Activated CD8-positive, alpha-beta memory T cell treated with anti-CD3 and anti-CD28 coated beads for 1 hour (primary cell): Measurements from ENCODE around the gene FRZB.
"Not testable (repeated sequence)": the region's sequence is repeated elsewhere in the genome, so short reads cannot be mapped to it uniquely, and the experiment has no call there.

Experiments
- DNase-seq, 2 donors: peaks; one replicate each; pipeline ENCODE4 v3.0.0-alpha.2; 2020; ENCODE audit warnings: low read depth in 1 of 2; ENCODE audit errors: extremely low read depth in 1 of 2

Gene FRZB

DNA sequence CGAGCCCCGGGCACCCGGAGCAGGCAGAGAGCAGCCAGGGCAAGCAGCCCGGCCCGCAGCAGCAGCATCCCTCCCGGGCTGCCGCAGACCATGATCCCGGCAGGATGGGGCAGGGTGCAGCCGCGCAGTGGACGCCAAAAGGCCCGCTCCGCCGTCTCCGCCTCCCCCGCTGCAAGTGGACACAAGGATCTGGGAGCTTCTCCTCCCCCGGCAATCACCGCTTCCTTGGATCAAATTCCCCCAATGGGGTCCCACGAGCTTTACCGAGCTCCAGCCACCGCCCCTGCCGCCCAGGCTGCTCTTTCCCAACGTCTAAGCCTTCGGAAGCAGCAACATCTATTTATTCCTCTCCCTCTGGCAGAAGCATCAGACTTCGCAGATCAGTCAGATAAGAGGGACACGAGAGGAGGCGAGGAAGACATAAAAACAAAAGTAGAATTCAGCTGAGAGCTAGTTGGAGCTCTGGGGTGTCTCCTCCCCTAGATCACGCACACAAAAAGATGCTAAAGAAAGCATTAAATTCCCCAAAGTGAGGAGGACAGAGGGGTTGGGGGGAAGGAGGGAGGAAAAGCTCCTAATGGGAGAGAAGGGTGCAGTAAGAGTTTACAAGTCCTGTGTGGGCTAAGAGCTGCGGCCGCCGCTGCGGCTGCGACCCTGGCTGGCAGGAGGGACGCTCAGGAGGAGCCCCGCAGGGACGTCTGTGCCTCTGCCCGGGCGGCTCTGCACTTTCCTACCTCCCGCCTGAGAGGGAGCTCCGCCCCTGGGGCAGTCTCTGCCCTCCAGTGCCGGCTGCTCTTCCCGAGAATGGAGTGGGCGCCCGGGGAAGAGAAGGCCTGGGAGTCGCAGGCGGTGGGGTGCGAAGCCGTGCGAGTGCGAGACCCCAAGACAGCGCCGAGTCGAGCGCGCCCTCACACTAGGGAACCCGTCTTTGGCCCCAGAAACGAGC, at the start of gene FRZB:
Gene FRZB (minus strand): TSS at position 177 of the 946 bp plus-strand sequence. CDS start 85 bp downstream, at position 92.
- DNase-seq = no peak

DNA sequence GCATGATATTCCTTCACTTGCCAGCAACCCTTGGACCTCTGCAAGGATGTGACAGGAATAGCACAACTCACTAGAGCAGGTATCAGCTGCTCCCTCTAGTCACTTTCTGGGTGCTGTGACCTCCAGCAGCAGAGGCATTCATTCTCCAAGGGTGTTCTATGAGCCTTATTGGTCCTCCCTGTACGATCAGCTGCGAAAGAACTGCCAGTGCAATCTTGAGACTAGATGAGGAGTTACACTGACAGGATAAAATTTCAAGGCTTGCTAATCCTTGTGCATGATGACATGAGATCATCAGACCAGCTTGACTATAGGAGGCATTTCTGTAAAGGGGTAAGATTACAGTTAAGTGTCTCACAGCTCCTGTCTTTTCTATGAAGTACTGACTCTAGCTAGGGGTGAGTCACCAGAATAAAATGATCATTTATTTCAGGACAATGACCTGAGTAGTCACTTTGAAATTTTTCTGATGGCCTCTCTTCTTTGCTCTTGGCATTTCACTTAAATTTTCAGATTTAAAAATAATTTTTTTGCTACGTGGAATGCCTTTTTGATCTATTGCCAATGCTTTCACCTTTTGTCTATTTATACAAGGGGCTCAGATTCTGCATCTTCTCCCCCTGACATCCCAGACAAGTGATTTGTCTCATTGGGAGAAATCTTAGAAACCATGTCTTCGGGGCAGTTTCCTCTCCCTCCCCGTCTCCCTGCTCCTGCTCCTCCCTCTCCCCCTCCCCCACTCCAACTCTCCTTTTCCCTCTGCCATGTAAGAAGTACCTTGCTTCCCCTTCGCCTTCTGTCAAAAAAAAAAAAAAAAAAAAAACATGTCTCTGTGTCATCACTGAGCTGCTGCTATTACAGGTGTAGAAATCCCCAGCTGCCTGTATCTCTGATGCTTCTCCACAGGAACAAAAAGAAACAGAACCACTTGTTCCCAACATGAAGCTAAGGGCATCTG, 49.2 kb upstream of the FRZB start:
- DNase-seq = no peak

DNA sequence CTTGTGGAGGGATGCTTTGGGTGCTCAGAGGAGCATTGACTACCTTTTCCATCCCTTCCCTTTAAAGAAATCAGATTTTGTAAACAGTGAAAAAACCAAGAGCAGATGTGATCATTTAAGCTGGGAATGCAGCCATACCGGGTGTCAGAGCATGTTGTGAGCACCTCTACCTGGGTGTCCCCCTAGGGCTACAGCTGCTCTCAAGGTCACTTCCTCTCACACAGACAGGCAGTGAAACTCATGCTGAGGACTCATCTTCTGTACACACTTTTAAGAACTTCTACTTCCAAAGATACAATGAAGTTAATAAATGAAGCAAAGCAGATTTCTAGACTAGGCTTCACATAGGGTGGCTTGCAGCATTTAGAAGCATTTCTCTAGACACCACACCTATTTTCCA, 48.4 kb upstream of the FRZB start:
- DNase-seq = no peak

DNA sequence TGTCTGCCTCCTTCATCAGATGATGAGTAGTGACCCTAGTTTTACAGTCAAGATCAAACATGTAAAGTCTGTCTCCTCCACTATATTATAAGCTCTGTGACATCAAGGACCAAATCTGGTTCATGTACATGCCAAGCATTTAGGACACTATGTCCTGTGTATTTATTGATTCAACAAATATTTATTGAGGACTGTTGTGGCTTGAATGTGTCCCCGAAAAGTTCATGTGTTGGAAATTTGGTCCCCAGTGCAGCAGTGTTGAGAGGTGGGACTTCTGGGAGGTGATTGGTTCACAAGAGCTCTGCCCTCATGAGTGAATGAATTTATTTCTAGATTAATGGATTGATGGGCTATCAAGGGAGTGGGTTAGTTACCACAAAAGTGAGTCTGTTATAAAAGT, 46.6 kb upstream of the FRZB start:
- DNase-seq = no peak

GRCh38 chr2:182912518-182912915, 46.1 kb upstream of the FRZB start:
- DNase-seq = no peak

- no peak for DNase-seq
Observed at GRCh38 chr2:182911813-182912517, 45.5 kb upstream of the FRZB start.

DNA sequence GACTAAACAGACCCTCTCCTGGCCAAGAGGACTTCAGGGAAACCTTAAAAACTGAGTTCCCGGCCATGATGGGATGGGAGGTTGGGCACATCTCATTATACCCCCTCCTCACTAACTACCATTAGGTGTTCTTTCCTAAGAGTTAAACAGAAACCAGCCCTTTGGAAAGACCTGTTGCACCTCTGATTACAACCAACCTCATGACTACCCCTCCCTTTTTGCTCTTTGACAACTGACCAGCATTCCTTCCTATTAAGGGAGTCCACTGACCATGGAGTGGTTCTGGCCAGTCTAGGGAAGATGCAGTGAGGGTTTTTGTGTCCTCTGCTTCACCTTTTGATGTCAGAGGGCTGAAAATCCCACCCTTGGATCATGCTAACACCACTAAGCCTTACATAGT, 44.5 kb upstream of the FRZB start:
- no peak for DNase-seq

GRCh38 chr2:182907081-182907830, 40.8 kb upstream of the FRZB start:
- DNase-seq = no peak

DNA sequence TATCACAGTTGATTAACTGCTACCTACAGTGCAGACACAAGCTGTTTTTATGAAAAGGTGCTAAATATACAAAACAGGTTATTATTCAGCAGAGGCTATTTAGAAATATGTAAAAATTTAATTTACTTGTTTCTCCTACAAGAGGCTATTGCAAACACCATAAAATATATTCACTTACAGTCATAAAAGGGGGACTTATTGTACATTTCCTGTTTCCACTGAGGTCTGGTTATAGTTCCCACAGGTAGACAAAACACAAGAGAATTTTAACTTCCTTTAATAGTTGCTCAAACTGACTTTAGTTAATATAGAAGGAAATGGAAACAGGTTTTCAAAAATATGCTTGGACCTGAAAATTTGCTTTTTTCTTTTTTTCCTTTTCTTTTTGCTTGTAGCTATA, 40.0 kb upstream of the FRZB start:
- no peak for DNase-seq

DNA sequence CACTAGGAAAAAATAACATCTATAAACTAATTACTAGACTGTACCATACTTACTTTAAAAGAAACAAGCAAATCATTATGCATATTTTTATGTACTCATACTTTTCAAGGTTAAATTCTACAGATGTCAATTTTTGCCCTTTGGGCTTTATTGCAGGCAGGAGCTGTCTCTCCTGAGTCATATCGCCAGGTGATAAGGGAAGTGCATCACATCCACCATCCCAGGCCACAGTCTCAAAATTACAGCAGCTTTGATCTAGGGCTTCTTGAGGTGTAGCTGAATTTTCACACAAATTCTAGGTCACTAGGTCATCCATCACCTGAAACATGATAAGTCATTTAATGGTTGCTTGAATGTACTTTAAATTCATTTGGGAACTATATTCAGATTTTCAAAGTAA, 38.4 kb upstream of the FRZB start:
- DNase-seq = no peak

DNA sequence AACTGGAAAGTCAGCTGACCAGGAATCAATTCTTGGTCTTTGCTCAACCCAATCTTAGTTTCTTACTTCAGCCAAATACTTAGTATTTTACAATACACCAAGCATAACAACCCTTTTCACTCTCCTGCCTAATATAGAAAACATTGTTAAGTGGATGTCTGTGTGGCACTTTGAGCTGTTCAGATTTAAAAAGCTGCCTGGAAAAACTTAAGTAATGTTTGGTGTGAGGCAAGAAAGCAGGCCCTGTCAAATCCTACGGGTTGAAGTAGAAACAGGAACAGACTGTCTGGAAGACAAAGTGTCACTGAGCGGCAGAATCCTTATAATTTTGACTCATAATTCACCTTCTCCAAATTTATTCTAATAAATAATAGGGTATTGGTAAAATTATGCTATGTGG, 37.1 kb upstream of the FRZB start:
- no peak for DNase-seq

DNA sequence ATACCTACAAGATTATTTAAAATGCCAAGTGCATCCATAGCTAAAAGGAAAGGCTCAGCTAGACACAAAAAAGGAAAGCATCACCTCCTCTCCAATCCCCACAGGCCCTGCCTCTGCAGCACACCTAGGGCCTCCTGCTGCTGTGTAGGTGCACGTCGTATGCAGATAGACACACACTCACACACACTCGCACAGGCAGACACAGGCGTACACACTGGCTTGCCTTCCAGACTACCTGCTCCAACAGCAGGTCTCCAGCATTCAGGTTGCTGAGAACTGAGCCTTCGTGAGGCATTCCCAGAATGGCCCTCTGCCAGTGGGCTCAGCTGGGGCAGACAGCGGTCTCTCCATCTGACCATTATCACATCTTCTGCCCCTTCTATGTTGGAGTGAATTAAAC, 35.3 kb upstream of the FRZB start:
- no peak for DNase-seq

DNA sequence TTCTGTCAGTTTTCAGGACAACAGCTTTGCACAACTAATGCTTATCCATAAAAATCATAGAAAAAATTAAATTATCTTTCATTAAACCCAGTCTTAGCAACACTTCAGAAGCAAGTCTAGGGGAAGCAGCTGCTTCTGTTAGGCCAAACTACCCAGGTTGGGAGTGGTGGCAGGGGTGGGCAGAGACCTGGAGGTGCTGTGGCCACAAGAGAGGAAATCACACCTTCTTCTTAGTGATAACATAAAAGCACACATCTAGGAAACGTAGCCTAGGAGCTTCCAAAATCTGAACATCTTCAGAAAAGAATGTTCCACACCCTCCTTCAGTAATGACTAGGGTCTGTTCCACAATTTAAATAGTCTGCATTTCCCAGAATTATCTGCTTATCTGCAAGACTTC, 32.3 kb upstream of the FRZB start:
- DNase-seq = no peak

- no peak for DNase-seq
Observed at GRCh38 chr2:182897137-182897536, 30.7 kb upstream of the FRZB start.

- DNase-seq = no peak
Observed at GRCh38 chr2:182895798-182896197, 29.4 kb upstream of the FRZB start.

DNA sequence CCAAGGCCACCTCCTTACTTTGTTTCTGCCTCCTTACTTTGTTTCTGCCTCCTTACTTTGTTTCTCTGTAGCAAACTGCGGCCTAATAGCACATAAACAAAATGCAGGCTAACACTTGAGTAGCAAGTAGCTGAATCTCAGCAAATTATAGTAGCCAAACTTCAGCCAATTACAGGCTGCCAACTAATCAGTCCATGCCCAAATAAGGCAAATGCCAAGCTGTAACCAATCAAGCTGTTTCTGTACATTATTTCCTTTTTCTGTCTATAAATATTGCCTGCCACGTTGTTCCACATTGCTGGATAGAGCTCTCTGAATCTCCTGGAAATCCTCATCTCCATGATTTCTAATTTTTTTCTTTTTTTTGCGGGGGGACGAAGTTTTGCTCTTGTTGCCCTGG, 28.7 kb upstream of the FRZB start:
- no peak for DNase-seq

GRCh38 chr2:182894174-182894573, 27.7 kb upstream of the FRZB start:
- DNase-seq = no peak

DNA sequence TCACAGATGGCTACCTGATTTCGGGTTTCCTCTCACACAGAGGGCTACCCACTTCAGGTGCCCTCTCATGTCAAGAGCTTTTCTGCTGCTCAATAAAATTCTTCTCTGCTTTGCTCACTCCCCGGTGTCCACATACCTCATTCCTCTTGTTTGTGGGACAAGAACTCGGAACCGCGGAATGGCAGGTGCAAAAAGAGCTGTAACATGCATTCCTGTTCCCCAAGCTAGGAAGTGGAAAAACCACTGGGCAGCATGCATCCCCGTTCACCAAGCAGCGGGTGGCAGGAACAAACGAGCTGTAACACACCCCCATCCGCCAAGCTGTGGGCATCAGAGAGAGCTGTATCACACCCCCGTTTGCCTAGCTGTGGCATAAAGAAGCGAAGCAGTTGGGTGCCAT, 27.2 kb upstream of the FRZB start:
- no peak for DNase-seq

DNA sequence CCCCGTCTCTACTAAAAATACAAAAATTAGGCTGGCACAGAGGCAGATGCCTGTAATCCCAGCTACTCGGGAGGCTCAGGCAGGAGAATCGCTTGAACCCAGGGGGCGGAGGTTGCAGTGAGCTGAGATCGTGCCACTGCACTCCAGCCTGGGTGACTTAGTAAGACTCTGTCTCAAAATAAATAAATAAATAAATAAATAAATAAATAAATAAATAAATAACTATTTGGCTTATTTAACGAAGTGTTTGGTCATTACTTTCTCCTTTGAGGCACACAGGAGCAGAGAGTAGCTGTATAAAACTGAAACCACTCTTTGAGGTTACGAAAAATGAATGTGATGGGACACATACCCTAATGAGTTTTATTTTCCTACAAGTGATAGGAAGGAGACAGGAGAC, 26.6 kb upstream of the FRZB start:
- DNase-seq = not testable (repeated sequence)

- DNase-seq = no peak
Observed at GRCh38 chr2:182891611-182892010, 25.2 kb upstream of the FRZB start.
